MCF 10A (cell line): ENCODE data around the gene RAB25. TPM values are rescaled to one million over a fixed set of nuclear protein-coding genes. Genes with fewer than 3 reads are reported as not detected.

Experiments used
- BruUV-seq: library from RNA; stranded (reverse); fragments of 400-500 nt; replicated peaks from 2 replicates; lab custom pipeline; 2021; lab: Mats Ljungman, UMichigan
- CTCF ChIA-PET: fragments of 300-600 bp; sonication (Branson Sonifier 250); formaldehyde crosslinking; extraction: SDS; loops from one replicate; lab custom pipeline; 2021; ENCODE audit warnings: antibody characterized with exemption, inconsistent platforms; lab: Yijun Ruan, JAX
- POLR2A ChIA-PET: fragments of 300-600, 350-650 bp; sonication (Branson Sonifier 250); formaldehyde crosslinking; extraction: SDS; loops from one replicate; lab custom pipeline; 2020; ENCODE audit warnings: antibody characterized with exemption, inconsistent platforms; lab: Yijun Ruan, JAX
- DNase-seq: peaks from one replicate; pipeline ENCODE4 v3.0.0-alpha.2; 2018; ENCODE audit not compliant: unreplicated experiment
- H3K27ac Mint-ChIP-seq: one replicate; pipeline ENCODE4 v1.8.0; 2022; ENCODE audit warnings: mild to moderate bottlenecking, low read depth, mixed read lengths; ENCODE audit not compliant: unreplicated experiment
- H3K27me3 Mint-ChIP-seq: one replicate; pipeline ENCODE4 v1.8.0; 2022; ENCODE audit warnings: mixed read lengths; ENCODE audit not compliant: insufficient read depth, unreplicated experiment
- H3K36me3 Mint-ChIP-seq: one replicate; pipeline ENCODE4 v1.8.0; 2022; ENCODE audit warnings: mild to moderate bottlenecking, moderate library complexity, mixed read lengths; ENCODE audit not compliant: insufficient read depth, unreplicated experiment
- H3K4me1 Mint-ChIP-seq: one replicate; pipeline ENCODE4 v1.8.0; 2022; ENCODE audit warnings: mixed read lengths; ENCODE audit not compliant: insufficient read depth, unreplicated experiment
- H3K4me3 Mint-ChIP-seq: one replicate; pipeline ENCODE4 v1.8.0; 2022; ENCODE audit warnings: mild to moderate bottlenecking, moderate library complexity, mixed read lengths; ENCODE audit not compliant: unreplicated experiment
- H3K9me3 Mint-ChIP-seq: one replicate; pipeline ENCODE4 v1.8.0; 2022; ENCODE audit warnings: mixed read lengths; ENCODE audit not compliant: unreplicated experiment
- CTCF ChIP-seq: fragments of 200-600 bp; IDR thresholded peaks from one replicate; pipeline ENCODE4 v1.8.0; 2022; ENCODE audit warnings: antibody characterized with exemption, mild to moderate bottlenecking; ENCODE audit not compliant: unreplicated experiment
- intact Hi-C: fragments of 100-400 bp; cut with micrococcal nuclease; formaldehyde crosslinking; loops from 2 replicates; pipeline ENCODE4 v1.14.1; 2022
- total RNA-seq: library from RNA; stranded (reverse); gene quantifications from 2 replicates; pipeline ENCODE4 v1.2.3, GENCODE V29; 2022

RAB25 gene
- total RNA-seq, 1 experiment from 2014 or later, result 5.5 TPM

- H3K27me3 Mint-ChIP-seq, result no peaks in the 10 kb centered on the region
- no peaks in the 10 kb centered on the region for H3K36me3 Mint-ChIP-seq
- no peak overlapping the region for H3K27ac Mint-ChIP-seq
- no peak for DNase-seq
- TF ChIP-seq CTCF, result no peak
- CTCF ChIA-PET, result interaction anchor here (0.6 to 26.9 kb wide), 6 partner anchors 18 to 807 kb away, joined by 3 to 1892 read pairs (median 122); partner anchors contain the start of genes LMNA and SEMA4A
- no peak overlapping the region for H3K4me3 Mint-ChIP-seq
- BruUV-seq, result no TSS peak
- H3K4me1 Mint-ChIP-seq, result peaks cover 5% of the 10 kb centered on the region
- H3K9me3 Mint-ChIP-seq, result no peaks in the 10 kb centered on the region
- intact Hi-C loops, result no loop called here
- POLR2A ChIA-PET, result interaction anchor here (0.6 to 28.2 kb wide), 6 partner anchors 11 to 145 kb away, joined by 3 to 960 read pairs (median 4); partner anchors contain the start of genes LAMTOR2, LMNA, PMF1 and SLC25A44
These were observed 23.1 kb downstream of the RAB25 start for GRCh38 chr1:156083800-156084790.

- ChIA-PET CTCF (interaction anchor here (0.6 to 26.9 kb wide), 4 partner anchors 16 to 297 kb away, joined by 3 to 1892 read pairs (median 379); partner anchors contain the start of genes LMNA and SEMA4A), POLR2A (interaction anchor here (28.2 kb wide), 1 partner anchor 37 kb away, joined by 960 read pairs; the partner anchor contains the start of gene LMNA)
- intact Hi-C loops, result no loop called here
- Mint-ChIP-seq H3K27ac (no peak overlapping the region), H3K4me1 (peaks cover 5% of the 10 kb centered on the region), H3K27me3 (no peaks in the 10 kb centered on the region), H3K4me3 (no peak overlapping the region), H3K36me3 (no peaks in the 10 kb centered on the region), H3K9me3 (no peaks in the 10 kb centered on the region)
- no TSS peak for BruUV-seq
- DNase-seq, result no peak
- TF ChIP-seq CTCF, result no peak
These were observed 25.3 kb downstream of the RAB25 start for GRCh38 chr1:156086256-156086662.

- no peak for DNase-seq
- no peak for TF ChIP-seq CTCF
- intact Hi-C loops, result loop anchor here (1.0 to 2.0 kb wide), 6 partner anchors 41 to 355 kb away; no protein-coding TSS in a partner anchor
- no peaks in the 10 kb centered on the region for H3K9me3 Mint-ChIP-seq
- no peak overlapping the region for H3K4me3 Mint-ChIP-seq
- H3K36me3 Mint-ChIP-seq, result no peaks in the 10 kb centered on the region
- no peak overlapping the region for H3K27ac Mint-ChIP-seq
- CTCF ChIA-PET, result interaction anchor here (0.6 to 26.9 kb wide), 15 partner anchors 9 to 214 kb away, joined by 3 to 1892 read pairs (median 7); partner anchors contain the start of genes ARHGEF2, BGLAP, LMNA and PMF1
- no peaks in the 10 kb centered on the region for H3K27me3 Mint-ChIP-seq
- no TSS peak for BruUV-seq
- POLR2A ChIA-PET, result interaction anchor here (2.7 to 28.2 kb wide), 2 partner anchors 34 to 123 kb away, joined by 12 to 960 read pairs; partner anchors contain the start of genes LMNA and PMF1
- peaks cover 5% of the 10 kb centered on the region for H3K4me1 Mint-ChIP-seq
These were observed 28.7 kb downstream of the RAB25 start for GRCh38 chr1:156089704-156090103.
